Sigmoid colon (tissue), 7 donors: ENCODE measurements around the gene SCMH1. TPM values are rescaled to one million over a fixed set of nuclear protein-coding genes. Genes with fewer than 3 reads are reported as not detected.

Experiments
- DNase-seq: peaks from one replicate; pipeline ENCODE4 v3.0.0-alpha.2; 2019
- H3K27ac ChIP-seq, 4 donors: fragments of 200-600 bp; sonication (generic); one replicate each; pipeline ENCODE4 v1.5.1; 2016 to 2019; ENCODE audit warnings: mild to moderate bottlenecking in 1 of 4
- H3K27me3 ChIP-seq, 3 donors: fragments of 200-600 bp; sonication (generic); one replicate each; pipeline ENCODE4 v1.5.1; 2019; ENCODE audit warnings: mild to moderate bottlenecking in 1 of 3
- H3K36me3 ChIP-seq, 4 donors: fragments of 200-600 bp; sonication (generic); one replicate each; pipeline ENCODE4 v1.5.1; 2016 to 2019
- H3K4me1 ChIP-seq, 4 donors: fragments of 200-600 bp; sonication (generic); one replicate each; pipeline ENCODE4 v1.5.1; 2017 to 2019
- H3K4me3 ChIP-seq, 4 donors: fragments of 200-600 bp; sonication (generic); one replicate each; pipeline ENCODE4 v1.5.1; 2017 to 2019; ENCODE audit warnings: mild to moderate bottlenecking in 2 of 4, moderate library complexity in 1 of 4
- H3K9me3 ChIP-seq, 4 donors: fragments of 200-600 bp in 3 of 4; sonication (generic) in 3 of 4; one replicate each; pipeline versions ENCODE4 v1.5.1 to v1.6.1; 2013 to 2019
- CTCF ChIP-seq, 4 experiments: fragments of 450-650 bp in 3 of 4; fragments of 200-600 bp in 1 of 4; IDR thresholded peaks; one replicate each; pipeline ENCODE4 v1.5.1; 2016 to 2019; ENCODE audit warnings: antibody characterized with exemption in 4 of 4, mild to moderate bottlenecking in 3 of 4, moderate library complexity in 2 of 4
- EP300 ChIP-seq, 4 donors: sonication (generic); formaldehyde crosslinking; IDR thresholded peaks; one replicate each; pipeline ENCODE4 v1.6.1; 2017; ENCODE audit warnings: antibody characterized with exemption in 4 of 4
- POLR2A ChIP-seq, 2 donors: fragments of 450-650 bp; IDR thresholded peaks; one replicate each; pipeline ENCODE4 v1.6.1; 2016; ENCODE audit warnings: antibody characterized with exemption in 2 of 2, mild to moderate bottlenecking in 2 of 2, moderate library complexity in 2 of 2
- POLR2AphosphoS5 ChIP-seq, 4 donors: sonication (generic); formaldehyde crosslinking; IDR thresholded peaks; one replicate each; pipeline ENCODE4 v1.6.1; 2017; ENCODE audit warnings: antibody characterized with exemption in 4 of 4
- WGBS, 2 donors: extraction: QIAGEN DNeasy Blood & Tissue Kit; methylation state at CpG; one replicate each; pipeline ENCODE4 v1.1.7; 2013; 5-methylcytosine and 5-hydroxymethylcytosine counted together
- intact Hi-C: fragments of 100-400 bp; cut with DNase I; formaldehyde crosslinking; loops from one replicate; pipeline ENCODE4 v1.15.1; 2023
- polyA plus RNA-seq, 3 donors: library from polyadenylated mRNA; stranded (reverse); fragments of 200-250 nt; gene quantifications; one replicate each; pipeline ENCODE4 v1.2.3, GENCODE V29; 2013
- total RNA-seq, 4 donors: library from RNA; depleted of rRNA; stranded (reverse); fragments of >200 nt; gene quantifications; one replicate each; pipeline ENCODE4 v1.1.0, GENCODE V29; 2016
- donor health status: healthy with polysubstance abuse.
- donor health status: Bipolar disorder and iron deficiency.
- donor health status: healthy.

SCMH1 gene
- total and polyA plus RNA-seq, 7 donors: 10.2 to 95.8 (median 52.4) TPM

GRCh38 chr1:41023279-41023990 is 218.7 kb downstream of the SCMH1 start:
- DNase-seq: no peak

GRCh38 chr1:41022424-41022823 is 219.7 kb downstream of the SCMH1 start:
- WGBS, 2 donors: 92 to 94% methylated on average over 10 of the region's 10 CpGs
- TF ChIP-seq POLR2A (IDR thresholded peaks at IDR 0.05): no peak
- TF ChIP-seq CTCF (IDR thresholded peaks at IDR 0.05): no peak
- TF ChIP-seq POLR2AphosphoS5 (IDR thresholded peaks at IDR 0.05): no peak
- no peak for TF ChIP-seq EP300 (IDR thresholded peaks at IDR 0.05)
- Histone ChIP-seq H3K4me3 (no peak overlapping the region), H3K9me3 (no peaks in the 10 kb centered on the region), H3K27ac (no peak overlapping the region), H3K27me3 (no peaks in the 10 kb centered on the region), H3K36me3 (peaks cover 2 to 44% (median 11%) of the 10 kb centered on the region in 4 donors), H3K4me1 (peaks cover 0 to 11% (median 7%) of the 10 kb centered on the region in 4 donors)
- DNase-seq: no peak
- intact Hi-C loops: loop anchor here (10.0 kb wide), 1 partner anchor 212 kb away; no protein-coding TSS in a partner anchor

More at GRCh38 chr1:41023279-41023990, 218.7 kb downstream of the SCMH1 start:
- H3K27me3 ChIP-seq: no peaks in the 10 kb centered on the region
- WGBS, 2 donors: 92 to 96% methylated on average over 5 of the region's 5 CpGs
- peaks cover 0 to 11% (median 7%) of the 10 kb centered on the region in 4 donors for H3K4me1 ChIP-seq
- no peak overlapping the region for H3K27ac ChIP-seq
- peaks cover 9 to 44% (median 11%) of the 10 kb centered on the region in 4 donors for H3K36me3 ChIP-seq
- TF ChIP-seq POLR2AphosphoS5 (IDR thresholded peaks at IDR 0.05) (peak in 2 of 4 donors; percentile 11 to 21), POLR2A (IDR thresholded peaks at IDR 0.05) (no peak), CTCF (IDR thresholded peaks at IDR 0.05) (peak in 1 of 4 experiments; percentile 36)
- H3K4me3 ChIP-seq: no peak overlapping the region
- H3K9me3 ChIP-seq: no peaks in the 10 kb centered on the region
- intact Hi-C loops: loop anchor here (10.0 kb wide), 1 partner anchor 211 kb away; no protein-coding TSS in a partner anchor

- Histone ChIP-seq H3K36me3 (peaks cover 0 to 44% (median 14%) of the 10 kb centered on the region in 4 donors), H3K9me3 (no peaks in the 10 kb centered on the region), H3K27me3 (no peaks in the 10 kb centered on the region), H3K4me3 (no peak within 1 kb of the TSS), H3K27ac (no peak within 1 kb of the TSS), H3K4me1 (peaks cover 0 to 11% (median 7%) of the 10 kb centered on the region in 4 donors)
- no peak for DNase-seq
- TF ChIP-seq POLR2AphosphoS5 (IDR thresholded peaks at IDR 0.05) (peak in 2 of 4 donors; percentile 21 to 42), EP300 (IDR thresholded peaks at IDR 0.05) (no peak)
- intact Hi-C loops: loop anchor here (10.0 kb wide), 1 partner anchor 213 kb away; no protein-coding TSS in a partner anchor
- WGBS, 2 donors: 53 to 69% methylated on average over 12 of the region's 12 CpGs
Measured at GRCh38 chr1:41021526-41022308, 220.4 kb downstream of the SCMH1 start, which contains the start of gene SLFNL1. Gene SLFNL1 (minus strand): TSS chr1:41021725. CDS start chr1:41020660, 1,065 bp downstream.

DNA sequence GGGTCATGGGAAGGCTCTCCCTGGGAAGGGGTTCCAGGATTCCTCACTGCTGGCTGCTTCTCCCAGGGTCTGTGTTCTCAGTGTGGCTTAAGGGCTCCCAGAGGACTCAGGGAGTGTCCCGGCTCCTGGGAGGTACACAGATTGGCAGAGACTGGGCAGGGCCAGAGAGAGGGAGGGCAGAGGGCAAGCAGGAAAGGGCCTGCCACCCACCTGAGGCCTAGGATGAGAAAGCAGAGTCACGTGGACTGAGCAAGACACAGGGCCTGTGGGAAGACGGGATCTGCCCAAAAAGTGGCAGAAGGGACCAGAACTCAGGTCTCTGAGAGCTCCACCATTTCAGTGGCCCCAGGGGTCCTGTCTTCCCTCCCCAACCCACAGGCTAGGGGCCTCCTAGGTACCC is 221.5 kb downstream of the SCMH1 start:
- no peak overlapping the region for H3K4me3 ChIP-seq
- peaks cover 0 to 14% (median 7%) of the 10 kb centered on the region in 4 donors for H3K4me1 ChIP-seq
- TF ChIP-seq POLR2AphosphoS5 (IDR thresholded peaks at IDR 0.05): no peak
- TF ChIP-seq CTCF (IDR thresholded peaks at IDR 0.05): no peak
- no peak overlapping the region for H3K27ac ChIP-seq
- intact Hi-C loops: loop anchor here (10.0 kb wide), 1 partner anchor 214 kb away; no protein-coding TSS in a partner anchor
- H3K36me3 ChIP-seq: peaks cover 0 to 43% (median 18%) of the 10 kb centered on the region in 4 donors
- WGBS, 2 donors: 26 to 54% methylated on average over 3 of the region's 3 CpGs
- no peak for DNase-seq
- no peaks in the 10 kb centered on the region for H3K9me3 ChIP-seq
- no peaks in the 10 kb centered on the region for H3K27me3 ChIP-seq
